Endometrial microvascular endothelial cells (primary cell): ENCODE data around the gene SMAD9. TPM values are rescaled to one million over a fixed set of nuclear protein-coding genes. Genes with fewer than 3 reads are reported as not detected.

Experiments
- in situ Hi-C: cut with HindIII; loops from 2 replicates; pipeline ENCODE4 v1.10.0; 2017; ENCODE audit warnings: low sequenced_read_pairs, low pct_unique_long_range_greater_than_20kb; ENCODE audit errors: inconsistent ontology term
- total RNA-seq: library from RNA; depleted of rRNA; stranded (reverse); fragments of >200 nt; gene quantifications from one replicate; pipeline ENCODE4 v1.2.3, GENCODE V29; 2015; ENCODE audit errors: inconsistent ontology term

The SMAD9 gene
- 4.1 TPM for total RNA-seq

DNA sequence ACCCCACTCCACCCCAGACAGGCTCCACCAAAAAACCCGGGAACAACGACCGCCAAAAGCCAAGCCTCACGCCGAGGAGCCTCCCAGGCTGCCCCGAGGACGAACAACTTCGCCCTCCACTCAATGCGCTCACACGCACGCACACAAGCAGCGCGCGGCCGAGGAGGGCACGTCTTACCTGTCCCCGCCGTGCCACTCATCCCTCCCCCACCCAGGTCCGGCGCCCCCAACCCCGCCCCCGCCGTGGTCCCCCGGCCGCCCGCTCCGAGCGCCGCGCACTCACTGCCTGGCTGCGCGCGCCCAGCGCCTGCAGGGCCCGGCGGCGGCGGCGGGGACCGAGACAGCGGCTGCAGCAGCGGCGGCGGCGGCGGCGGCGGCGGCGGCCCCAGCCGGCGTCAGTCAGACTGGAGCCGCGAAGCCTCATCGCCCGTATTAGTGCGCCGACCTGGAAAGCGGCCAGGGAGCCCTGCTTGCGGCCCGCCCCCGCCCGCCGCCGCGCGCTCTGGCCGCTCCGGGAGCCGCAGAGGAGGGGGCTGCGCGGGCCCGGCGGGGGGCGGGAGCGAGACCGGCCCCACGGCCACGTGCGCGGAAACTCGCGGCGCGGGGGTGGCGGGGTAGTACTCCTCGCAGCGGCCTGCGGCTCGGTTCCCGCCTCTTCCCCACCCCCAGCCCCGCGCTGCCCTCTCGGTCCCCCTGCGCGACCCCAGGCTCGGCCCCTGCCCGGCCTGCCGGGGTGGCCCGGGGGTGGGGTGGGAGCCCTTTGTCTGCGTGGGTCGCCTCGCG lies at the start of gene SMAD9:
SMAD9 (minus strand) TSS at position 406 of the 783 bp plus-strand sequence. CDS start 40,549 bp downstream, outside the sequence.
- in situ Hi-C loops = no loop called here

DNA sequence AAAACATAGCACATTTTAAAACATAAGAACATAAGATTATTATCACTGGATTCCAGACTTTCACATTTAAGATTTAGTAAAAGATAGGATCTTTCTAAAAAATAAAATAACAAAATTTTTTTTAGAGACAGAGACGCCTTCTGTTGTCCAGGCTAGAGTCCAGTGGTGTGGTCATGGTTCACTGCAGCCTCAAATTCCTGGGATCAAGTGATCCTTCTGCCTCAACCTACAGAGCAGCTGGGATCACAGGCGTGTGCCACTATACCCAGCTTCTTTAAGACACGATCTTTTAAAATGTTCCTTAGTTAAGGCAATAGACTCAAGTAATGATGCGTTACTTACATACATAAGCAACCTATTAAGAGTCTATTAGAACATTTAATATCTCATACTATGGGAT lies 46.4 kb upstream of the SMAD9 start:
- in situ Hi-C loops = no loop called here

GRCh38 chr13:36965767-36966166 lies 45.7 kb upstream of the SMAD9 start:
- in situ Hi-C loops = no loop called here

DNA sequence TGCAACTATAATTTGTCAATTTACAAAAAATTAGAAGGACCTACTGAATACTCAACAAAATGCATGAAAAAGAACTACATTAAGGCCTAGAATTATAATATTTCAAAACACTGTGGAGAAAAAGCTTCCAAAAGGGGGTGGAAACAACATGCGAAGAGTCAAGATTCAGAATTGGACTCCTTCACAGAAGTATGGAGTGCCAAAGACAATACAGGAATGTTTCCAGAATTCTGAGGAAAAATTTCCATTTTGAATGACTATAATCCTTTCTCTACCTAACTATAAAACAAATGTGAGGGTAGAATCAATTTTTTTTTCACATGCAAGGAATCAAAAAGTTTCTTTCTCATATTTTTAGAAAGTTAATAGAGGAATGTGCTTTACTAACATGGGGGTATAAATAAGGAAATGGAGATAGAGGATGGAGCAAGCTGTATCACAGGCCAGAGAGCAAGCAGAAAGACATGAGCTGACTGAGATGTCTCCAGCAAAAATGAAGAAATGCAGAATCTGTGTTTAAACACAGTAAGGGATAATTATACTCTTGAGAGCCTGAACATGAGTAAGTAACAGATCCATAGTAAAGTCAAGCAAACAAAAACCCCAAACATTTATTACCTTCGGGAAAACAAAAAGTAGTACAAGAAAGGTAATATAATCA lies 39.5 kb upstream of the SMAD9 start:
- in situ Hi-C loops = no loop called here

DNA sequence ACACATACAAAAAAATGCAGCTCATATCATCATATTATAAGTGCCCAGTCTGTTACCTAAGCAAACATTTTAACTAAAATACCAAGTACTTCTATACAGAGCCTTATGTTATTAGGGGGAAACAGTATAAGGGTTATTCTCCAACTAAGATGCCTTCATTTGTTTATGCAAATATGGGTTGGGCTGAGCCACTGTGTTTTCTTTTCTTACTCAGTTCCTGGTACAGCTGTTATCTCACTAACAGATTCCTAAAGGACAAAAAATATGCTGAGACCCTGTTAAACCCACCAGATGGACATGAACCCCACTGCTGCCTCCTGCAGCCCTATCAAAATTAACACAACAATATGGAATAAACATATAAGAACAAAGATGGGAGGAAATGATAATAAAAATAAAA lies 34.5 kb upstream of the SMAD9 start:
- in situ Hi-C loops = no loop called here

DNA sequence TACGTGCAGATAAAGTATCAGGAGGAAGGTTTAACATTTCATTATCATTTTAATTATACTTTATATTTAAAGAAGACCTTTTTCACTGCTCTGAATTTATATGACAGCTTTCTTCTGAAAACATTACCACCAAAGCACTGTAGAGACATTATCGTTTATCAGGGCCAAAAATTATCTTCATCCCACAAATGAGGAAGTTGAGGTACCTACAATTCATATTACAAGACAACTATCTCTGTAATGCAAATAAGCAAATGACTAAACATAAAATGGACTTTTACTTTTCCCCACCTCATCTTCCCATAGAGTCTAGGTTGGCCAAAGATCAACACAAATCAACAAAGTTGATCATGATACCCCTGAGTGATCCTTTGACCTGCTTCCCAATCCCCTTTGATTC lies 30.9 kb upstream of the SMAD9 start:
- in situ Hi-C loops = no loop called here

DNA sequence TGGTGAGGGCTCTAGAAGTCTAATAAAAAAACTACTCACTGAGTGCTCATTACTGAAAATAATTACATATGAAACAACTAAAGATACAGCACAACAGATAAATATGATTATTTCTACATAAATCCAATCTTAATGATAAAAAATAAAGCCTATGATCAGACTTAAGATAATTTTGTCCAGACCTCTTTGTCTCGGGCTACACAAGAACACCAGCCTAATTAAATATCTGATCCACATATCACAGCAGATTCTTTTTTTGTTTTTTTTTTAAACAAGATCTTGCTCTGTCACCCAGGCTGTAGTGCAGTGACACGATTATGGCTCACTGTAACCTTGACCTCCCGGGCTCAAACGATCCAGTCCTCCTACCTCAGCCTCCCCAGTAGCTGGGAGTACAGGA lies 30.3 kb upstream of the SMAD9 start:
- in situ Hi-C loops = no loop called here

DNA sequence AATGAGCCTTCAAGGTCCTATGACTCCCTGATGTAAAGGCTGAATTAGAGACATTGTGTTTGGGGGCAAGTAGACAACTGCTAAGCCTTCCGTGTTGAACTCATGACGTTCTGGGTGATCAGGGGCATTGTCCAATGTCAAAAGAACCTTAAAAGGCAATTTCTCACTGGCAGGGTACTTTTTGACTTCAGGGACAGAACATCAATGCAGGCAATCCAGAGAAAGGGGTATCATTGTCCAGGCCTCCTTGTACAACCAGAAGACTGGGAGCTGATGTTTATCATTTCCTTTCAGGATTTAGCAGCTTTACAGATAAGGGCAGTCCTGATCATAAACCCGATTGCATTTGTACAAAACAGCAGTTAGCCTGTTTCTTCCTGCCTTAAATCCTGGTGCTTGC lies 25.0 kb upstream of the SMAD9 start:
- in situ Hi-C loops = no loop called here

DNA sequence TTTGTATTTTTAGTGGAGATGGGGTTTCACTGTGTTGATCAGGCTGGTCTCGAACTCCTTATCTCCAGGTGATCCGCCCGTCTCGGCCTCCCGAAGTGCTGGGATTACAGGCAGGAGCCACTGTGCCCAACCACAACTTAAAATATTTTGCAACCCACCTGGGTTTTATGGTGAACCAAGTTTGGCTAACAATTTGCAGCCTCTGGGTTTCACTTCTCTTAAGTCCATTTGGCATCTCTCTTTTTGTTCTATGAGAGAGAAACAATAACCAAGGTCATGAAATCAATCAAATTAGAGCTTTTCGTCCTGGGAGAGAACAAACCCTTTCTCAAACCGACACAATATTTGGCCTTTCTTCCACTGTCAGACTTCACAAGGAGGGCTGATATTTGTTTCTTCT lies 5.6 kb upstream of the SMAD9 start:
- in situ Hi-C loops = no loop called here

DNA sequence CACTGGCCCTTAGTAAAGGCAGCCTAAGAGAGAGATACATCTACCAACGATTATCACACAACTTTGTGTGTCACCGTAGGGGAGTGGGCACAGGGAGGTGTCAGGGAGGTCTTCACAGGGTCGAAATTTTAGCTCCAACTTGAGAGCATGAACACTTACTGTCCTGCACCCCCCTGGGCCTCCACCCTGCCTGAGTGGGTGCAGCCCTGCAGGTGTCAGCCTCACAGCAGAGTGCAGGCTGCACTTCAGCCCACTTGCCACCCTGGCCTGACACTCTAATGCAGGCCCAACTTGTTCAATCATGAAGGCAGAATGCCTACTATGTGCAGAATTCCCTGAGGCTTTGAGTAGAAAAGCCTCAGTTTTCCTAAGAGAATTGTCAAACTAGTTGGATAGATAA lies 4.0 kb upstream of the SMAD9 start:
- in situ Hi-C loops = no loop called here

GRCh38 chr13:36921631-36922301 lies 1.7 kb upstream of the SMAD9 start:
- in situ Hi-C loops = no loop called here

- in situ Hi-C loops = no loop called here
These were observed 663 bp upstream of the SMAD9 start for GRCh38 chr13:36920616-36921185.

GRCh38 chr13:36919171-36919832 lies 736 bp downstream of the SMAD9 start:
- in situ Hi-C loops = no loop called here

DNA sequence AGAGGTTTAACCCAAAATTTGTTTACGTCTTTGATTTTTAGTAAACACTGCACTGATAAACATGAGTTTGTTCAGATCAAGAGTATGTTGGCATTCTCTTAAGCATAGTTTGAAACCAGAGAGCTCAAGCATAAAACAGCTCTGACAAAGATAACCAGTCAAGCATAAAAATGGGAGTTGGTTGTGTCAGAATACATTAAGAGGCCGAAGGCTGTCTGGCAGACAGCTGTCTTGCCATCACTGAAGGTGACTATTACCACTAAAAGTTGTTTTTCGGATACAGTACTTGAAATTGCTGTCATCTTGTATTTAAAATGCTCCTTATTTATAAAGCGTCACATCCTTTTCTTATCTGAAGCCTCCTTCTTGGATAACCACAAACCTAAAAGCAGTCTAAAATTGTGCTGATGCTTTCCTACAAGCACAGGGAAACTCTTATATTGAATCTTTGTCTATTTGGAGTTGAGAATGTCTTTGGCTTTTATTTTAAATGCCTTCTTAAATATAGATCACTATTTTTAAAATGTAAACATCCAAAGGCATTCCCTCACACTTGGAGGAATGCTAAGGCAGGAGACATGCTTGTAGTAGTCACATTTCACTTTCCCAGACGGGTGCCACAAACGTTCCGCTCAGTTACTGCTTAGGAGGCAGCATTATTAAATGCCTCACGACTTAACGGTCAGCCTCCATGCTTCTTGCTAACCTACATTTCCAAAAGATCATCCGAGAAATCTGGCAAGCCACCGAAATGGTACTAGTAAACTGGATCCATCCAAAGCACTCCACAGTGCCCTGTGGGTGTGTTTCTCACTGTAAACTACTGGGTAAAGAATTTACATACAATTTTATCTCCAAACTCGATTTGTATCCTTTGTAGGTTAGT lies 1.5 kb downstream of the SMAD9 start:
- in situ Hi-C loops = no loop called here

- in situ Hi-C loops = no loop called here
These were observed 2.7 kb downstream of the SMAD9 start for GRCh38 chr13:36917311-36917710.

- in situ Hi-C loops = no loop called here
These were observed 4.0 kb downstream of the SMAD9 start for GRCh38 chr13:36915896-36916640.

DNA sequence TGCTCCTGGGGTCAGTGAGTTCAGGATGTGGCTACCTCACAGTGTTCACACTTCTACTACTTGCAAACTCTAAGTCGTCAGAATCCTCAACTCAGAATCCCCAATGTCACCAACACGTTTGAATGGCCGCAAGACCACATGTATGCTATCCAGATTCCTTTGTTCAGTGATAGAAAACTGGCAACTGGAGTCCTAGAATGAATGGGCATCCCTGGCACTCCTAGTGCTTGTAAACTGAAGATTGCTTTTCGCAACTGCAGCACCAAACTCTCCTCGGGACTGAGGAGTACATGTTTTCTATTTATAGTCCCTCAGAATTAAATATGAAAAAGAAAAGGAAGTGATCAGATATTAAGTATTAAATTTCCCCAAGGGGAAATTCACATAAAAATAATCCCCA lies 4.9 kb downstream of the SMAD9 start:
- in situ Hi-C loops = no loop called here

DNA sequence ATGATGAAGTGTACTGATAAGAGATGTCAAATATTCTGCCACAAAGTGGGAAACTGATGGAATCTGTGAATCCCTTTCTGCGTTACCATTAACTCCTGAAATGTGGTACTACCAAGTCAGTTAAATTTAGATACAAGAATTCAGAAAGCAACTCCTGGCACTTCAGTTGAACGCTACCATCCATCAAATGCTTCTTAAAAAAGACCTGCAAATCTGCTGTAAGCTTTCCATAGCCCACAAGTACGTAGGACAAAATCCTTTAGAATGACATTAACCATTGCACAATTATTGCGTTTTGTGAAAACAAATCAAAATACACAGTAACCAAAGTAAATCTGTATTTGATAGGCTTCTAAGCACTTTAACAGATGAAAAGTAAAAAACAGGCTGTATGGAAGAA lies 5.4 kb downstream of the SMAD9 start:
- in situ Hi-C loops = no loop called here
